WTC11 (cell line): ENCODE data around the gene GARIN3. TPM values are rescaled to one million over a fixed set of nuclear protein-coding genes. Genes with fewer than 3 reads are reported as not detected.

Experiments
- ATAC-seq: fragments of 200-7000 bp; cut with Tn5 transposase; 2 replicates; pipeline ENCODE4 v1.10.0; 2021; ENCODE audit warnings: mild to moderate bottlenecking, moderate library complexity
- CTCF ChIA-PET: fragments of 300-600 bp; sonication (Branson Sonifier 250); formaldehyde crosslinking; loops from one replicate; lab custom pipeline; 2021; ENCODE audit warnings: antibody characterized with exemption; lab: Charles Lee
- POLR2A ChIA-PET: fragments of 350-600 bp; sonication (Branson Sonifier 250); formaldehyde crosslinking; loops from one replicate; lab custom pipeline; 2021; ENCODE audit warnings: antibody characterized with exemption; lab: Charles Lee
- DNase-seq: peaks from one replicate; pipeline ENCODE4 v3.0.0; 2021; ENCODE audit warnings: low spot score
- H3K27ac Mint-ChIP-seq: 2 replicates; pipeline ENCODE4 v1.8.0; 2021; ENCODE audit warnings: mixed read lengths
- H3K27me3 Mint-ChIP-seq: 2 replicates; pipeline ENCODE4 v1.8.0; 2021; ENCODE audit warnings: low read depth, mild to moderate bottlenecking, moderate library complexity, mixed read lengths
- H3K36me3 Mint-ChIP-seq: 2 replicates; pipeline ENCODE4 v1.8.0; 2021; ENCODE audit warnings: mixed read lengths
- H3K4me1 Mint-ChIP-seq: 2 replicates; pipeline ENCODE4 v1.8.0; 2022; ENCODE audit warnings: mixed read lengths
- H3K4me3 Mint-ChIP-seq: 2 replicates; pipeline ENCODE4 v1.8.0; 2021; ENCODE audit warnings: mild to moderate bottlenecking, moderate library complexity, mixed read lengths
- H3K9me3 Mint-ChIP-seq: 2 replicates; pipeline ENCODE4 v1.8.0; 2021; ENCODE audit warnings: mixed read lengths
- GABPB1 ChIP-seq: sonication (generic); formaldehyde crosslinking; IDR thresholded peaks from 2 replicates; pipeline ENCODE4 v1.8.1; 2023; ENCODE audit warnings: mild to moderate bottlenecking, missing genetic modification reagents
- HMGA2 ChIP-seq: fragments of 250-450 bp; sonication (Bioruptor Pico); IDR thresholded peaks from 2 replicates; pipeline ENCODE4 v1.4.0; 2021; ENCODE audit warnings: mild to moderate bottlenecking, moderate library complexity
- JUN ChIP-seq: sonication (generic); formaldehyde crosslinking; IDR thresholded peaks from 2 replicates; pipeline ENCODE4 v1.8.0; 2023; ENCODE audit warnings: mild to moderate bottlenecking, missing genetic modification reagents
- MXD4 ChIP-seq: fragments of 250-450 bp; sonication (Bioruptor Pico); IDR thresholded peaks from 2 replicates; pipeline ENCODE4 v1.8.0; 2021; ENCODE audit warnings: mild to moderate bottlenecking, moderate library complexity, borderline replicate concordance
- NR2C2 ChIP-seq: sonication (generic); formaldehyde crosslinking; IDR thresholded peaks from 2 replicates; pipeline ENCODE4 v1.8.0; 2022; ENCODE audit warnings: mild to moderate bottlenecking, missing genetic modification reagents
- ZNF138 ChIP-seq: sonication (generic); formaldehyde crosslinking; conservative IDR thresholded peaks from 2 replicates; pipeline ENCODE4 v1.8.1; 2022; ENCODE audit warnings: mild to moderate bottlenecking, moderate library complexity, missing genetic modification reagents
- ZNF219 ChIP-seq: sonication (generic); formaldehyde crosslinking; IDR thresholded peaks from 2 replicates; pipeline ENCODE4 v1.8.0; 2023; ENCODE audit warnings: missing genetic modification reagents, mild to moderate bottlenecking, borderline replicate concordance
- ZNF263 ChIP-seq: sonication (generic); formaldehyde crosslinking; IDR thresholded peaks from 2 replicates; pipeline ENCODE4 v1.8.1; 2022; ENCODE audit warnings: low read depth, mild to moderate bottlenecking, moderate library complexity, missing genetic modification reagents
- ZNF317 ChIP-seq: sonication (generic); formaldehyde crosslinking; IDR thresholded peaks from 2 replicates; pipeline ENCODE4 v1.8.1; 2023; ENCODE audit warnings: low read depth, mild to moderate bottlenecking, moderate library complexity, missing genetic modification reagents, borderline replicate concordance
- ZNF416 ChIP-seq: fragments of 250-450 bp; sonication (Bioruptor Pico); IDR thresholded peaks from 2 replicates; pipeline ENCODE4 v1.9.0; 2021; ENCODE audit warnings: mild to moderate bottlenecking, inconsistent platforms
- ZNF425 ChIP-seq: fragments of 250-450 bp; sonication (Bioruptor Pico); conservative IDR thresholded peaks from 2 replicates; pipeline ENCODE4 v1.9.0; 2021; ENCODE audit warnings: mild to moderate bottlenecking
- ZNF532 ChIP-seq: fragments of 250-450 bp; sonication (Bioruptor Pico); IDR thresholded peaks from 2 replicates; pipeline ENCODE4 v1.9.0; 2021; ENCODE audit warnings: mild to moderate bottlenecking, borderline replicate concordance
- total RNA-seq: library from RNA; stranded (reverse); gene quantifications from 3 replicates; pipeline ENCODE4 v1.2.3, GENCODE V29; 2021
- TF ChIP-seq, protein P1 (sequence below): fragments of 250-450 bp; sonication (Bioruptor Pico); IDR thresholded peaks from 2 replicates; pipeline ENCODE4 v1.9.0; 2021; ENCODE audit warnings: mild to moderate bottlenecking
- TF ChIP-seq, protein P2 (sequence below): sonication (generic); formaldehyde crosslinking; IDR thresholded peaks from 2 replicates; pipeline ENCODE4 v1.8.0; 2022; ENCODE audit warnings: mild to moderate bottlenecking, missing genetic modification reagents
- TF ChIP-seq, protein P3 (sequence below): sonication (generic); formaldehyde crosslinking; IDR thresholded peaks from 2 replicates; pipeline ENCODE4 v1.8.0; 2022; ENCODE audit warnings: mild to moderate bottlenecking, missing genetic modification reagents
- TF ChIP-seq, protein P4 (sequence below): sonication (generic); formaldehyde crosslinking; conservative IDR thresholded peaks from 2 replicates; pipeline ENCODE4 v1.8.1; 2022; ENCODE audit warnings: mild to moderate bottlenecking, missing genetic modification reagents
- TF ChIP-seq, protein P5 (sequence below): fragments of 250-450 bp; sonication (Bioruptor Pico); IDR thresholded peaks from 2 replicates; pipeline ENCODE4 v1.9.0; 2021; ENCODE audit warnings: moderate library complexity, mild to moderate bottlenecking, inconsistent platforms, borderline replicate concordance

The GARIN3 gene
- total RNA-seq, 1 experiment from 2014 or later = not detected

DNA sequence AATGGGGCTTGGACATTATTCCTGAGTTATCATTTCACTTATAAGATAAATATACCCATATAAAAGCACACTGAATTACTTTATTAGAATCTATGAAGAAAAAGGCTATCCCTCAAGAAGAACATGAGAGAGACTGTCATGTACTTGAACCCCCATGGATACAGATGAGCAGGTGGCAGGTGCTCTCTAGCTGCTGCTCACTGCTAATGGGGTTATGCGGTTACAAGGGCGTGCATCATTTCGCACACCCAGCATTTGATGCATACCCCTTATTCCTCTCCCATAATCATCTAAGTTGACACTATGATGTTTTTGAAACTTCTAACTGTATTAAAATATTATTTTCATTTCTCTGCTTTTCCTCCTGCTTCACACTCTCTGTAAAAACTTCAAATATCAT is 31.0 kb upstream of the GARIN3 start:
- H3K36me3 Mint-ChIP-seq = no peaks in the 10 kb centered on the region
- H3K27ac Mint-ChIP-seq = no peak overlapping the region
- no peaks in the 10 kb centered on the region for H3K4me1 Mint-ChIP-seq
- POLR2A ChIA-PET = no interaction called here
- CTCF ChIA-PET = no interaction called here
- H3K27me3 Mint-ChIP-seq = peaks cover 2% of the 10 kb centered on the region; the same call in 1 of the 2 replicates
- no peaks in the 10 kb centered on the region for H3K9me3 Mint-ChIP-seq
- TF ChIP-seq GABPB1 (CRISPR knock-in tag) (no peak), ZNF263 (CRISPR knock-in tag) (no peak), MXD4 (no peak), HMGA2 (CRISPR knock-in tag) (no peak), ZNF532 (CRISPR knock-in tag) (no peak), JUN (CRISPR knock-in tag) (no peak), ZNF425 (CRISPR knock-in tag) (no peak), NR2C2 (CRISPR knock-in tag) (no peak), ZNF138 (CRISPR knock-in tag) (no peak), ZNF416 (CRISPR knock-in tag) (no peak), ZNF219 (CRISPR knock-in tag) (no peak), ZNF317 (CRISPR knock-in tag) (no peak)
- TF ChIP-seq, protein P1, sequence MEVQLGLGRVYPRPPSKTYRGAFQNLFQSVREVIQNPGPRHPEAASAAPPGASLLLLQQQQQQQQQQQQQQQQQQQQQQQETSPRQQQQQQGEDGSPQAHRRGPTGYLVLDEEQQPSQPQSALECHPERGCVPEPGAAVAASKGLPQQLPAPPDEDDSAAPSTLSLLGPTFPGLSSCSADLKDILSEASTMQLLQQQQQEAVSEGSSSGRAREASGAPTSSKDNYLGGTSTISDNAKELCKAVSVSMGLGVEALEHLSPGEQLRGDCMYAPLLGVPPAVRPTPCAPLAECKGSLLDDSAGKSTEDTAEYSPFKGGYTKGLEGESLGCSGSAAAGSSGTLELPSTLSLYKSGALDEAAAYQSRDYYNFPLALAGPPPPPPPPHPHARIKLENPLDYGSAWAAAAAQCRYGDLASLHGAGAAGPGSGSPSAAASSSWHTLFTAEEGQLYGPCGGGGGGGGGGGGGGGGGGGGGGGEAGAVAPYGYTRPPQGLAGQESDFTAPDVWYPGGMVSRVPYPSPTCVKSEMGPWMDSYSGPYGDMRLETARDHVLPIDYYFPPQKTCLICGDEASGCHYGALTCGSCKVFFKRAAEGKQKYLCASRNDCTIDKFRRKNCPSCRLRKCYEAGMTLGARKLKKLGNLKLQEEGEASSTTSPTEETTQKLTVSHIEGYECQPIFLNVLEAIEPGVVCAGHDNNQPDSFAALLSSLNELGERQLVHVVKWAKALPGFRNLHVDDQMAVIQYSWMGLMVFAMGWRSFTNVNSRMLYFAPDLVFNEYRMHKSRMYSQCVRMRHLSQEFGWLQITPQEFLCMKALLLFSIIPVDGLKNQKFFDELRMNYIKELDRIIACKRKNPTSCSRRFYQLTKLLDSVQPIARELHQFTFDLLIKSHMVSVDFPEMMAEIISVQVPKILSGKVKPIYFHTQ (CRISPR knock-in tag) = no peak
- TF ChIP-seq, protein P2, sequence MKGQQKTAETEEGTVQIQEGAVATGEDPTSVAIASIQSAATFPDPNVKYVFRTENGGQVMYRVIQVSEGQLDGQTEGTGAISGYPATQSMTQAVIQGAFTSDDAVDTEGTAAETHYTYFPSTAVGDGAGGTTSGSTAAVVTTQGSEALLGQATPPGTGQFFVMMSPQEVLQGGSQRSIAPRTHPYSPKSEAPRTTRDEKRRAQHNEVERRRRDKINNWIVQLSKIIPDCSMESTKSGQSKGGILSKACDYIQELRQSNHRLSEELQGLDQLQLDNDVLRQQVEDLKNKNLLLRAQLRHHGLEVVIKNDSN (CRISPR knock-in tag) = no peak
- TF ChIP-seq, protein P3, sequence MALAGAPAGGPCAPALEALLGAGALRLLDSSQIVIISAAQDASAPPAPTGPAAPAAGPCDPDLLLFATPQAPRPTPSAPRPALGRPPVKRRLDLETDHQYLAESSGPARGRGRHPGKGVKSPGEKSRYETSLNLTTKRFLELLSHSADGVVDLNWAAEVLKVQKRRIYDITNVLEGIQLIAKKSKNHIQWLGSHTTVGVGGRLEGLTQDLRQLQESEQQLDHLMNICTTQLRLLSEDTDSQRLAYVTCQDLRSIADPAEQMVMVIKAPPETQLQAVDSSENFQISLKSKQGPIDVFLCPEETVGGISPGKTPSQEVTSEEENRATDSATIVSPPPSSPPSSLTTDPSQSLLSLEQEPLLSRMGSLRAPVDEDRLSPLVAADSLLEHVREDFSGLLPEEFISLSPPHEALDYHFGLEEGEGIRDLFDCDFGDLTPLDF (CRISPR knock-in tag) = no peak
- TF ChIP-seq, protein P4, sequence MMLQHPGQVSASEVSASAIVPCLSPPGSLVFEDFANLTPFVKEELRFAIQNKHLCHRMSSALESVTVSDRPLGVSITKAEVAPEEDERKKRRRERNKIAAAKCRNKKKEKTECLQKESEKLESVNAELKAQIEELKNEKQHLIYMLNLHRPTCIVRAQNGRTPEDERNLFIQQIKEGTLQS (CRISPR knock-in tag) = no peak
- TF ChIP-seq, protein P5, sequence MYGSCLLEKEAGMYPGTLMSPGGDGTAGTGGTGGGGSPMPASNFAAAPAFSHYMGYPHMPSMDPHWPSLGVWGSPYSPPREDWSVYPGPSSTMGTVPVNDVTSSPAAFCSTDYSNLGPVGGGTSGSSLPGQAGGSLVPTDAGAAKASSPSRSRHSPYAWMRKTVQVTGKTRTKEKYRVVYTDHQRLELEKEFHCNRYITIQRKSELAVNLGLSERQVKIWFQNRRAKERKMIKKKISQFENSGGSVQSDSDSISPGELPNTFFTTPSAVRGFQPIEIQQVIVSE (CRISPR knock-in tag) = no peak
- ATAC-seq = no peak
- no peak overlapping the region for H3K4me3 Mint-ChIP-seq
- DNase-seq = no peak
